ENCODE measurements around the gene MARK2. TPM values are rescaled to one million over a fixed set of nuclear protein-coding genes. Genes with fewer than 3 reads are reported as not detected.

The MARK2 gene
- total RNA-seq, 2 experiments from 2014 or later: 24.3 to 24.9 TPM

- DNase-seq: no peak
- ATAC-seq: no peak
- intact Hi-C loops (cut with DNase I, micrococcal nuclease): no loop called here
- H3K4me3 Mint-ChIP-seq: no peak overlapping the region
- ChIA-PET POLR2A (no interaction called here), CTCF (no interaction called here)
- no peak overlapping the region for H3K27ac Mint-ChIP-seq
- H3K27me3 Mint-ChIP-seq: no peaks in the 10 kb centered on the region
- H3K36me3 Mint-ChIP-seq (ENCODE audit: low read depth): no peaks in the 10 kb centered on the region
- peaks cover 9% of the 10 kb centered on the region for H3K4me1 Mint-ChIP-seq
- no peaks in the 10 kb centered on the region for H3K9me3 Mint-ChIP-seq (ENCODE audit: low read depth)
These were observed 94.5 kb downstream of the MARK2 start for GRCh38 chr11:63933459-63933858.

- Mint-ChIP-seq H3K4me3 (peak overlapping the region; percentile 83), H3K36me3 (ENCODE audit: low read depth) (peaks cover 2% of the 10 kb centered on the region), H3K27me3 (no peaks in the 10 kb centered on the region), H3K27ac (peak overlapping the region; percentile 87), H3K9me3 (ENCODE audit: low read depth) (no peaks in the 10 kb centered on the region), H3K4me1 (peaks cover 16% of the 10 kb centered on the region)
- ChIA-PET POLR2A (no interaction called here), CTCF (interaction anchor here (0.6 to 1.5 kb wide), 3 partner anchors 85 to 214 kb away, joined by 3 to 5 read pairs (median 3); no protein-coding TSS in a partner anchor)
- ATAC-seq: peak; percentile 14
- intact Hi-C loops (cut with DNase I, micrococcal nuclease): loop anchor here (1.0 to 2.0 kb wide), 17 partner anchors 21 to 367 kb away; partner anchors contain the start of genes COX8A (in 2 of the 2), ESRRA (in 1 of the 2), FKBP2 (in 1 of the 2) and GPR137 (in 1 of the 2)
- DNase-seq: peak; percentile 38
These were observed 99.0 kb downstream of the MARK2 start for GRCh38 chr11:63937713-63938478.

GRCh38 chr11:63938479-63939396 lies 99.8 kb downstream of the MARK2 start, which contains the start of gene NAA40:
NAA40 (plus strand) TSS chr11:63939002; CDS start chr11:63939097, 95 bp downstream.
- H3K27ac Mint-ChIP-seq: peak within 1 kb of the TSS; percentile 87
- DNase-seq (peak; percentile 97), ATAC-seq (peak; percentile 93)
- H3K4me3 Mint-ChIP-seq: peak within 1 kb of the TSS; percentile 83
- intact Hi-C loops (cut with DNase I, micrococcal nuclease): loop anchor here (1.0 to 2.0 kb wide), 17 partner anchors 21 to 367 kb away; partner anchors contain the start of genes COX8A (in 2 of the 2), ESRRA (in 1 of the 2), FKBP2 (in 1 of the 2) and GPR137 (in 1 of the 2)
- no peaks in the 10 kb centered on the region for H3K9me3 Mint-ChIP-seq (ENCODE audit: low read depth)
- H3K27me3 Mint-ChIP-seq: no peaks in the 10 kb centered on the region
- ChIA-PET CTCF (interaction anchor here (1.5 to 1.7 kb wide), 2 partner anchors 91 to 102 kb away, joined by 4 to 5 read pairs; no protein-coding TSS in a partner anchor), POLR2A (no interaction called here)
- peaks cover 16% of the 10 kb centered on the region for H3K4me1 Mint-ChIP-seq
- H3K36me3 Mint-ChIP-seq (ENCODE audit: low read depth): peaks cover 2% of the 10 kb centered on the region

GRCh38 chr11:63939397-63939891 lies 100.5 kb downstream of the MARK2 start:
- ATAC-seq (no peak), DNase-seq (peak; percentile 15)
- Mint-ChIP-seq H3K36me3 (ENCODE audit: low read depth) (peaks cover 2% of the 10 kb centered on the region), H3K27me3 (no peaks in the 10 kb centered on the region), H3K4me3 (peak overlapping the region; percentile 83), H3K27ac (peak overlapping the region; percentile 68), H3K4me1 (peaks cover 16% of the 10 kb centered on the region), H3K9me3 (ENCODE audit: low read depth) (no peaks in the 10 kb centered on the region)
- intact Hi-C loops (cut with DNase I, micrococcal nuclease): loop anchor here (2.0 kb wide), 5 partner anchors 101 to 301 kb away; partner anchors contain the start of genes FKBP2 (in 1 of the 2), MACROD1 (in 1 of the 2), MARK2 (in 1 of the 2) and RTN3 (in 1 of the 2)
- CTCF ChIA-PET: interaction anchor here (1.5 to 1.7 kb wide), 2 partner anchors 91 to 102 kb away, joined by 4 to 5 read pairs; no protein-coding TSS in a partner anchor
- POLR2A ChIA-PET: no interaction called here

- H3K4me1 Mint-ChIP-seq: peaks cover 16% of the 10 kb centered on the region
- intact Hi-C loops (cut with DNase I, micrococcal nuclease): loop anchor here in 1 of 2 experiments (5.0 kb wide), 1 partner anchor 173 kb away; the partner anchor contains the start of gene ZFTA
- DNase-seq: no peak
- no peaks in the 10 kb centered on the region for H3K9me3 Mint-ChIP-seq (ENCODE audit: low read depth)
- H3K4me3 Mint-ChIP-seq: peak overlapping the region; percentile 83
- no peak overlapping the region for H3K27ac Mint-ChIP-seq
- ATAC-seq: no peak
- ChIA-PET CTCF (interaction anchor here (0.8 kb wide), 1 partner anchor 76 kb away, joined by 3 read pairs; no protein-coding TSS in a partner anchor), POLR2A (no interaction called here)
- H3K36me3 Mint-ChIP-seq (ENCODE audit: low read depth): peaks cover 2% of the 10 kb centered on the region
- no peaks in the 10 kb centered on the region for H3K27me3 Mint-ChIP-seq
These were observed 101.9 kb downstream of the MARK2 start for GRCh38 chr11:63940786-63941185.

- peaks cover 6% of the 10 kb centered on the region for H3K36me3 Mint-ChIP-seq (ENCODE audit: low read depth)
- CTCF ChIA-PET: interaction anchor here (0.8 to 5.5 kb wide), 4 partner anchors 11 to 206 kb away, joined by 3 to 72 read pairs (median 6); partner anchors contain the start of genes MARK2 and ZFTA
- H3K27me3 Mint-ChIP-seq: no peaks in the 10 kb centered on the region
- H3K27ac Mint-ChIP-seq: no peak overlapping the region
- POLR2A ChIA-PET: no interaction called here
- H3K4me1 Mint-ChIP-seq: peaks cover 16% of the 10 kb centered on the region
- intact Hi-C loops (cut with DNase I, micrococcal nuclease): loop anchor here in 1 of 2 experiments (5.0 kb wide), 1 partner anchor 175 kb away; the partner anchor contains the start of gene ZFTA
- H3K9me3 Mint-ChIP-seq (ENCODE audit: low read depth): no peaks in the 10 kb centered on the region
- ATAC-seq (no peak), DNase-seq (no peak)
- no peak overlapping the region for H3K4me3 Mint-ChIP-seq
These were observed 103.0 kb downstream of the MARK2 start for GRCh38 chr11:63941901-63942300.

GRCh38 chr11:63942803-63943202 lies 103.9 kb downstream of the MARK2 start:
- H3K4me3 Mint-ChIP-seq: no peak overlapping the region
- no peak overlapping the region for H3K27ac Mint-ChIP-seq
- ChIA-PET CTCF (interaction anchor here (0.8 to 5.5 kb wide), 5 partner anchors 10 to 205 kb away, joined by 3 to 72 read pairs (median 4); partner anchors contain the start of genes MARK2 and ZFTA), POLR2A (no interaction called here)
- no peaks in the 10 kb centered on the region for H3K27me3 Mint-ChIP-seq
- intact Hi-C loops (cut with DNase I, micrococcal nuclease): loop anchor here in 1 of 2 experiments (5.0 kb wide), 1 partner anchor 176 kb away; the partner anchor contains the start of gene ZFTA
- peaks cover 12% of the 10 kb centered on the region for H3K4me1 Mint-ChIP-seq
- DNase-seq (no peak), ATAC-seq (no peak)
- peaks cover 6% of the 10 kb centered on the region for H3K36me3 Mint-ChIP-seq (ENCODE audit: low read depth)
- H3K9me3 Mint-ChIP-seq (ENCODE audit: low read depth): no peaks in the 10 kb centered on the region

GRCh38 chr11:63944987-63945386 lies 106.1 kb downstream of the MARK2 start:
- DNase-seq: no peak
- Mint-ChIP-seq H3K36me3 (ENCODE audit: low read depth) (peaks cover 4% of the 10 kb centered on the region), H3K4me1 (peaks cover 2% of the 10 kb centered on the region), H3K4me3 (no peak overlapping the region), H3K27ac (no peak overlapping the region), H3K27me3 (no peaks in the 10 kb centered on the region), H3K9me3 (ENCODE audit: low read depth) (no peaks in the 10 kb centered on the region)
- ATAC-seq: no peak
- ChIA-PET POLR2A (no interaction called here), CTCF (interaction anchor here (0.6 to 5.5 kb wide), 11 partner anchors 19 to 218 kb away, joined by 3 to 72 read pairs (median 5); partner anchors contain the start of genes MARK2 and ZFTA)
- intact Hi-C loops (cut with DNase I, micrococcal nuclease): loop anchor here (1.0 to 5.0 kb wide), 2 partner anchors 108 to 178 kb away; partner anchors contain the start of gene ZFTA (in 1 of the 2)

GRCh38 chr11:63945477-63946163 lies 106.7 kb downstream of the MARK2 start:
- POLR2A ChIA-PET: no interaction called here
- H3K36me3 Mint-ChIP-seq (ENCODE audit: low read depth): peaks cover 4% of the 10 kb centered on the region
- peak; percentile 69 for DNase-seq

More at GRCh38 chr11:63945477-63946163, 106.7 kb downstream of the MARK2 start:
- intact Hi-C loops (cut with DNase I, micrococcal nuclease): loop anchor here (1.0 kb wide), 1 partner anchor 108 kb away; no protein-coding TSS in a partner anchor
- Mint-ChIP-seq H3K4me1 (peaks cover under 1% of the 10 kb centered on the region), H3K4me3 (no peak overlapping the region), H3K27ac (no peak overlapping the region), H3K27me3 (no peaks in the 10 kb centered on the region), H3K9me3 (ENCODE audit: low read depth) (no peaks in the 10 kb centered on the region)
- CTCF ChIA-PET: interaction anchor here (0.6 to 5.5 kb wide), 21 partner anchors 10 to 246 kb away, joined by 3 to 72 read pairs (median 5); partner anchors contain the start of genes MARK2 and ZFTA
- ATAC-seq: peak; percentile 80

All from activated CD4-positive, alpha-beta T cell treated with anti-CD3 and anti-CD28 coated beads for 36 hours (primary cell).